Psoas muscle (tissue), 8 donors: ENCODE results near the gene ANAPC2. TPM values are rescaled to one million over a fixed set of nuclear protein-coding genes. Genes with fewer than 3 reads are reported as not detected.

Experiments used
- ATAC-seq, 4 donors: fragments of 200-7000 bp; cut with Tn5 transposase; one replicate each; pipeline ENCODE4 v1.9.1; 2020; ENCODE audit warnings: moderate library complexity in 3 of 4, mild to moderate bottlenecking in 2 of 4
- DNase-seq, 2 donors: peaks; one replicate each; pipeline ENCODE4 v3.0.0-alpha.2; 2020
- H3K27ac ChIP-seq: fragments of 200-600 bp; one replicate; pipeline ENCODE4 v1.8.0; 2022
- H3K27me3 ChIP-seq, 3 donors: fragments of 200-600 bp in 1 of 3; one replicate each; pipeline versions ENCODE4 v1.6.1 to v1.8.0; 2013 to 2022; ENCODE audit warnings: low read length in 2 of 3, mild to moderate bottlenecking in 2 of 3, moderate library complexity in 1 of 3; ENCODE audit not compliant: insufficient read depth in 3 of 3
- H3K36me3 ChIP-seq, 2 donors: fragments of 200-600 bp in 1 of 2; one replicate each; pipeline versions ENCODE4 v1.6.1 to v1.8.0; 2013 to 2022; ENCODE audit warnings: low read depth in 1 of 2, mild to moderate bottlenecking in 1 of 2, moderate library complexity in 1 of 2; ENCODE audit not compliant: insufficient read depth in 1 of 2
- H3K4me1 ChIP-seq: fragments of 200-600 bp; one replicate; pipeline ENCODE4 v1.8.0; 2022
- H3K4me3 ChIP-seq: fragments of 200-600 bp; one replicate; pipeline ENCODE4 v1.8.0; 2022; ENCODE audit warnings: mild to moderate bottlenecking
- H3K9me3 ChIP-seq: fragments of 200-600 bp; one replicate; pipeline ENCODE4 v1.8.0; 2022
- CTCF ChIP-seq: fragments of 200-600 bp; IDR thresholded peaks from one replicate; pipeline ENCODE4 v1.8.0; 2022; ENCODE audit warnings: antibody characterized with exemption
- WGBS, 3 donors: extraction: QIAGEN DNeasy Blood & Tissue Kit; methylation state at CpG; one replicate each; pipeline versions ENCODE4 v1.1.6 to v1.1.7; 2013; 5-methylcytosine and 5-hydroxymethylcytosine counted together
- intact Hi-C, 2 donors: fragments of 100-400 bp; cut with DNase I; formaldehyde crosslinking; loops; one replicate each; pipeline versions ENCODE4 v1.11.0 to v1.14.2; 2022
- polyA plus RNA-seq, 3 donors: library from polyadenylated mRNA; stranded (reverse); fragments of 200-250 nt; gene quantifications; one replicate each; pipeline ENCODE4 v1.2.3, GENCODE V29; 2013
- total RNA-seq, 4 donors: library from RNA; stranded (reverse); fragmentation: NEBNext Ultra II Directional in 2 of 4; extraction: Animal tissue kit (Norgen Biotek cat#: 25700) in 2 of 4; gene quantifications; one replicate each; pipeline versions ENCODE4 v1.2.1 to v1.2.4, GENCODE V29; 2021 to 2023
- donor health status: healthy with polysubstance abuse.
- donor health status: DM: no; HTN: no; CAD: no; lungs with moderate emphysema.
- donor health status: Bipolar disorder and iron deficiency.
- donor health status: healthy.
- donor health status: DM: yes; HTN: yes; CAD: no.
- donor health status: DM: no; HTN: no; CAD: no.
- donor health status: DM: no; HTN: no; CAD: no.
- donor health status: DM: yes; HTN: yes; CAD: no.

ANAPC2 gene
- total and polyA plus RNA-seq, 7 donors, result 13.0 to 32.1 (median 22.6) TPM

DNA sequence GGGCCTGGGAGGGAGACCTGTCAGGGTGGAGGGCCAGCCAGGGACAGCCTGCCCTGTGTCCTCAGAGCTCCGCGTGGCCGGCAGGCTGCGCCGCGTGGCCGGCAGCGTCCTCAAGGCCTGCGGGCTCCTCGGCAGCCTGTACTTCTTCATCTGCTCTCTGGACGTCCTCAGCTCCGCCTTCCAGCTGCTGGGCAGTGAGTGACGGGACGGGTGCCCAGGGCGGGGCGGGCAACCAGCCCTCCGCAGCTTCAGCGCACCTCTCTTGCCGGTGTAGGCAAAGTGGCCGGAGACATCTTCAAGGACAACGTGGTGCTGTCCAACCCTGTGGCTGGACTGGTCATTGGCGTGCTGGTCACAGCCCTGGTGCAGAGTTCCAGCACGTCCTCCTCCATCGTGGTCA, 44.1 kb upstream of the ANAPC2 start:
- Histone ChIP-seq H3K36me3 (no peaks in the 10 kb centered on the region), H3K27me3 (peaks cover 0 to 25% (median 15%) of the 10 kb centered on the region in 3 donors), H3K27ac (no peak overlapping the region), H3K9me3 (no peaks in the 10 kb centered on the region), H3K4me3 (no peak overlapping the region), H3K4me1 (peaks cover 15% of the 10 kb centered on the region)
- intact Hi-C loops, result no loop called here
- 43 to 74% (median 63%) methylated on average over 12 to 24 of the region's 24 CpGs for WGBS, 3 donors
- no peak for DNase-seq
- ATAC-seq, result no peak
- no peak for TF ChIP-seq CTCF

- WGBS, 3 donors, result 53 to 59% (median 53%) methylated on average over 8 to 10 of the region's 10 CpGs
- ATAC-seq, result no peak
- Histone ChIP-seq H3K27ac (no peak overlapping the region), H3K9me3 (no peaks in the 10 kb centered on the region), H3K4me3 (no peak overlapping the region), H3K27me3 (peaks cover 0 to 29% (median 15%) of the 10 kb centered on the region in 3 donors), H3K4me1 (peaks cover 10% of the 10 kb centered on the region), H3K36me3 (no peaks in the 10 kb centered on the region)
- TF ChIP-seq CTCF, result no peak
- no peak for DNase-seq
- intact Hi-C loops, result no loop called here
Observed at GRCh38 chr9:137232101-137232500, 43.7 kb upstream of the ANAPC2 start.

DNA sequence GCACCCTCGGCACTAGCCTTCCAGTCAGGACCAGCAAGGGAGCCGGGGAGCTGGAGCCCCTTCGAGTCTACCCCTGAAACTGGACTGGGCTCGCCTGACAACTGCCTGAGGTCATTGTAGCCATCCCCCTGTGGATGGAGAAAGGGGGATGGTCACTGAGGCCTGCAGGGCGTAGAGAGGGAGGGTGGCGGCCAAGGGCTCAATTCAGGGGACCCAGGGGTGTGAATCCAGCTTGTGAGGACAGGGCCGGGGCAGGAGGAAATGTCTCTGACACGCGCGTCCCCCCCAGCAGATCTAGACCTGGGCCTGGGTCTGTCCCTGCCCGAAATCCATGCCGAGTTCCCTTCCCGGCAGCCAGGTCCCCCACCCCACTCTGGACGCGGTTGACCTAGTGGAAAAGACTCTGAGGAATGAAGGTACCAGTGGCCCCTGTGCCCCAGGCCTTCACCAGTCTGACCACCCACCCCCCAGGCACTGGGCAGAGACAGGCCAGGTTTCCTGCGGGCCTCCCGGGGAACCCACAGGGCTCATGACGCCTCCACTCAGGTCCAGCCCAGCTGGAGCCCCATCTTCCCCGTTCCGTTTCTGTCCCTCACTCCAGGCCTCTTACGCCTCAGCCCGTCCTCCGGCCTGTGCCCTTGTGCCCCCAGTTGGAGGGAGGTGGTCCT, 43.1 kb upstream of the ANAPC2 start:
- H3K27ac ChIP-seq, result no peak overlapping the region
- no peak for TF ChIP-seq CTCF
- ATAC-seq, result no peak
- no peaks in the 10 kb centered on the region for H3K36me3 ChIP-seq
- H3K27me3 ChIP-seq, result peaks cover 0 to 32% (median 15%) of the 10 kb centered on the region in 3 donors
- H3K4me1 ChIP-seq, result peaks cover 6% of the 10 kb centered on the region
- H3K9me3 ChIP-seq, result no peaks in the 10 kb centered on the region
- 76 to 83% (median 80%) methylated on average over 23 of the region's 23 CpGs for WGBS, 3 donors
- no peak overlapping the region for H3K4me3 ChIP-seq
- intact Hi-C loops, result no loop called here
- no peak for DNase-seq

DNA sequence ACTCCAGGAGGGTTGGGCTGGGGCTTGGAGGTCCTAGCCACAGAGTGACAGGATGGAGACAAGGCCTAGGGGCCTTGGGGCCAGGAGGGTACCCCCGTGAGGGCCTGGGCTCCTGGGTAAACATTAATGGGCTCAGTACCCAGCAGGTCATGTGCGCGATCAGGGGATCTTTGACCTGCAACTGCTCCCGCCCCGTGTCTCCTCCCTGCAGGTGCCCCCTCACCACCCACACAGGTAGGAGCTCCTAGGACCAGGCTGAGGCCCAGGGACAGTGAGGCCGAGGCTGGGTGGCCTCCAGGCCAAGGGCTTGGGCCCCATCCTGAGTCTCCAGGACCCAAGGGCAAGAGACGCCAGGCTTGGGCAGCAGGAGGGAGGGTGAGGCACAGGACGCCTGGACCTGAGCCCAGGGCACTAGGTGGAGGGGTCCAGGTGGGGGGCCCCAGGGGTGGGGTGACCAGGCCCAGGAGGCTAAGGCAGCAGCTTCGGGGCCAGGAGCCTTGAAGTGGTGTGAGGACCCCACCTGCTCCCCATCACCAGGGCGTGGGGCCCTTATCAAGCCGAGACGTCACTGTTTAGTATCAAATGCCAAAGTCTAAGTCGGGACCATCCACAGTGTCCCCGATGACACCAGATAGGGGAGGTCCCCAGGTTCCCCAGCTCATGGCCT, 42.5 kb upstream of the ANAPC2 start, which contains the start of gene SLC34A3:
SLC34A3 (plus strand) TSS at position 197 of the 667 bp plus-strand sequence. CDS start 802 bp downstream, outside the sequence.
- intact Hi-C loops, result no loop called here
- Histone ChIP-seq H3K9me3 (no peaks in the 10 kb centered on the region), H3K27ac (no peak within 1 kb of the TSS), H3K4me3 (no peak within 1 kb of the TSS), H3K36me3 (no peaks in the 10 kb centered on the region), H3K4me1 (peaks cover under 1% of the 10 kb centered on the region), H3K27me3 (peaks cover 0 to 32% (median 15%) of the 10 kb centered on the region in 3 donors)
- TF ChIP-seq CTCF, result no peak
- ATAC-seq (no peak), DNase-seq (no peak)
- WGBS, 3 donors, result 63 to 68% (median 65%) methylated on average over 14 of the region's 14 CpGs
